ENCODE data around the gene KAT8.

GRCh38 chr16:31114468-31114867, 3.0 kb upstream of the KAT8 start:
- TF ChIP-seq CTCF (IDR thresholded peaks at IDR 0.05), result no peak
- no peak for TF ChIP-seq POLR2A (IDR thresholded peaks at IDR 0.05)

Measured in body of pancreas (tissue), 4 donors.